A673 (cell line): ENCODE results near the gene SPINT1. TPM values are rescaled to one million over a fixed set of nuclear protein-coding genes. Genes with fewer than 3 reads are reported as not detected.

Experiments used
- BruUV-seq: library from RNA; stranded (reverse); fragments of 400-500 nt; replicated peaks from 2 replicates; lab custom pipeline; 2021; lab: Mats Ljungman, UMichigan
- CTCF ChIA-PET: fragments of 300-600 bp; sonication (Branson Sonifier 250); formaldehyde crosslinking; loops from one replicate; lab custom pipeline; 2022; ENCODE audit warnings: antibody characterized with exemption; lab: Charles Lee
- POLR2A ChIA-PET: fragments of 300-600 bp; sonication (Branson Sonifier 250); formaldehyde crosslinking; loops from one replicate; lab custom pipeline; 2022; ENCODE audit warnings: antibody characterized with exemption; ENCODE audit not compliant: low non-redundant PET; lab: Charles Lee
- DNase-seq: peaks from one replicate; pipeline ENCODE4 v3.0.0-alpha.2; 2015; ENCODE audit warnings: low spot score
- H3K27ac ChIP-seq: fragments of 200-600 bp; sonication (generic); 2 replicates; pipeline ENCODE4 v1.5.1; 2016; ENCODE audit warnings: mixed run types, low read depth, mild to moderate bottlenecking, mixed read lengths, antibody characterized with exemption, low read length; ENCODE audit not compliant: poor library complexity, severe bottlenecking
- H3K27me3 ChIP-seq: fragments of 200-600 bp; sonication (generic); replicated peaks from 2 replicates; pipeline ENCODE4 v1.6.1; 2017; ENCODE audit warnings: mixed run types, low read depth, mild to moderate bottlenecking, mixed read lengths, antibody characterized with exemption, low read length; ENCODE audit not compliant: insufficient read depth, poor library complexity
- H3K36me3 ChIP-seq: fragments of 200-600 bp; sonication (generic); 2 replicates; pipeline ENCODE4 v1.6.1; 2016; ENCODE audit warnings: mixed run types, mild to moderate bottlenecking, mixed read lengths, antibody characterized with exemption, low read length; ENCODE audit not compliant: insufficient read depth, poor library complexity, severe bottlenecking
- H3K4me1 ChIP-seq: fragments of 200-600 bp; sonication (generic); 2 replicates; pipeline ENCODE4 v1.6.1; 2017; ENCODE audit warnings: mixed run types, mild to moderate bottlenecking, mixed read lengths, antibody characterized with exemption, low read length; ENCODE audit not compliant: insufficient read depth, poor library complexity, severe bottlenecking
- H3K4me3 ChIP-seq: fragments of 200-600 bp; sonication (generic); 2 replicates; pipeline ENCODE4 v1.5.1; 2016; ENCODE audit warnings: low read depth, mixed run types, mild to moderate bottlenecking, mixed read lengths, low read length; ENCODE audit not compliant: poor library complexity, severe bottlenecking
- H3K9me3 ChIP-seq: fragments of 200-600 bp; sonication (generic); 2 replicates; pipeline ENCODE4 v1.6.1; 2016; ENCODE audit warnings: mixed run types, low read depth, mild to moderate bottlenecking, mixed read lengths, antibody characterized with exemption, low read length; ENCODE audit not compliant: poor library complexity, severe bottlenecking
- EZH2 ChIP-seq: fragments of 200-600 bp; sonication (generic); IDR thresholded peaks from 2 replicates; pipeline ENCODE4 v1.6.1; 2017; ENCODE audit warnings: borderline replicate concordance, low read depth, mild to moderate bottlenecking, mixed read lengths, antibody characterized with exemption, low read length; ENCODE audit not compliant: poor library complexity, severe bottlenecking
- intact Hi-C: fragments of 100-400 bp; cut with micrococcal nuclease; formaldehyde crosslinking; loops from one replicate; pipeline ENCODE4 v1.10.0; 2022; ENCODE audit not compliant: unreplicated experiment
- total RNA-seq: library from RNA; stranded (reverse); gene quantifications from 2 replicates; pipeline ENCODE4 v1.2.3, GENCODE V29; 2021
- TF ChIP-seq, protein P1 (sequence below): fragments of 300-800, 200-600 bp; sonication (generic); conservative IDR thresholded peaks from 2 replicates; pipeline ENCODE4 v1.5.1; 2017; ENCODE audit warnings: low read depth, mild to moderate bottlenecking, antibody characterized with exemption, low read length, moderate library complexity, mixed read lengths

The SPINT1 gene
- total RNA-seq, 1 experiment from 2014 or later, result 1.9 TPM

DNA sequence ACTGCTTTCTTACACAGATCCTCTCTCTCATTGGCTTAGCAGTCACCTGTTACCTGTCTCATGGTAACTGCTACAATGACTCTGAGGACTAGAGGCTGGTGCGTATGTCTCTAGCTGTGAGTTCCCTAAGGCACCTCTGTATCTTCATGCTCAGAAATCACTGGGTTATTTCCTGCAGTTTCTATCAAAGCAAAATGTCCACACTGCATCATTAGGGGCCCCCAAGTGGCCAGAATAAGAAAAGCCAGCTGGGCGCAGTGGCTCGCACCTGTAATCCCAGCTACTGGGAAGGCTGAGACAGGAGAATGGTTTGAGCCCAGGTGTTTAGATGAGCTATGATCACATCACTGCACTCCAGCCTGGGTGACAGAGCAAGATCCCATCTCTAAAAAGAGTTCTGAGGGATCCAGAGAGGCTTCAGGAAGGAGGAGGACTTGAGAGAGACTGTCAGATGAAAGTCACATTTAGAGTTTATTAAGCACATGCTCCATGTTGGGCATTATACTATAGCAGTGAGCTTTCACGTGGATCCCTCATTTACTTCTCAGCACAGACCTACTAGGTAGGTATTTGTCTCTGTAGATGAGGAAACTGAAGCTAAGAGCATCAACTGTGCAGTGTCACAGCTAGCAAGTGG lies 48.1 kb downstream of the SPINT1 start:
- intact Hi-C loops, result loop anchor here (2.0 kb wide), 3 partner anchors 145 to 303 kb away; no protein-coding TSS in a partner anchor
- DNase-seq, result peak; percentile 57
- Histone ChIP-seq H3K4me3 (no peak overlapping the region), H3K27ac (no peak overlapping the region), H3K27me3 (no peaks in the 10 kb centered on the region), H3K9me3 (no peaks in the 10 kb centered on the region), H3K36me3 (peaks cover 3% of the 10 kb centered on the region), H3K4me1 (peaks cover 6% of the 10 kb centered on the region)
- ChIA-PET POLR2A (no interaction called here), CTCF (interaction anchor here (0.6 to 2.7 kb wide), 10 partner anchors 8 to 336 kb away, joined by 3 to 33 read pairs (median 4); partner anchors contain the start of gene RHOV)
- BruUV-seq, result no TSS peak
- TF ChIP-seq, protein P1, sequence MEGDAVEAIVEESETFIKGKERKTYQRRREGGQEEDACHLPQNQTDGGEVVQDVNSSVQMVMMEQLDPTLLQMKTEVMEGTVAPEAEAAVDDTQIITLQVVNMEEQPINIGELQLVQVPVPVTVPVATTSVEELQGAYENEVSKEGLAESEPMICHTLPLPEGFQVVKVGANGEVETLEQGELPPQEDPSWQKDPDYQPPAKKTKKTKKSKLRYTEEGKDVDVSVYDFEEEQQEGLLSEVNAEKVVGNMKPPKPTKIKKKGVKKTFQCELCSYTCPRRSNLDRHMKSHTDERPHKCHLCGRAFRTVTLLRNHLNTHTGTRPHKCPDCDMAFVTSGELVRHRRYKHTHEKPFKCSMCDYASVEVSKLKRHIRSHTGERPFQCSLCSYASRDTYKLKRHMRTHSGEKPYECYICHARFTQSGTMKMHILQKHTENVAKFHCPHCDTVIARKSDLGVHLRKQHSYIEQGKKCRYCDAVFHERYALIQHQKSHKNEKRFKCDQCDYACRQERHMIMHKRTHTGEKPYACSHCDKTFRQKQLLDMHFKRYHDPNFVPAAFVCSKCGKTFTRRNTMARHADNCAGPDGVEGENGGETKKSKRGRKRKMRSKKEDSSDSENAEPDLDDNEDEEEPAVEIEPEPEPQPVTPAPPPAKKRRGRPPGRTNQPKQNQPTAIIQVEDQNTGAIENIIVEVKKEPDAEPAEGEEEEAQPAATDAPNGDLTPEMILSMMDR, result peak; percentile 77
- TF ChIP-seq EZH2, result no peak

DNA sequence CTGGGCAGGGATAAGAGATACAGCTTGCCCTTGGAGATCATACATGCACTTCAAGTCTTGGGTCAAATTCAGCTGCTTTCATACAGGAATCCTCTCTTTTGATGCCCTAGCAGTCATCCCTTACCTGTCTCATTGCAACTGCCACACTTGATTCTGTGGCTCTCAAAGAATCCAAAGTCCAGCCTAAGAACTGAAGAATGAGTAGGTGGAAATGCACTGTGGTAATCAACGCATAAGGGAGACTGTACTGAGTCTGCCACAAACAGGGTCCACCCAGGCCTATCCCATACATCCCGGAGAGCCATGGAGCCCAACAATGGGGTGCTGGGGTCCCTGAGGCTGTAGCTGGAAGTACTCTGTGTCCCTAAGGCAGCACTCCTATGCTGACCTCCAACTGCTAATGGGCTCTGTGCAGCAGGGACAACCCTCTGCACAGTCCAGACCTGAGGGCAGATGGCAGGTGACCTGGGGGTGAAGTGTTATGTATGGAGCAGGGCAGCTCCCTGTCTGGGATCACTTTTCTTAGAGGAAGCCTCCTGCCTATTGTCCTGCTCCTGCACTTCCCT lies 48.7 kb downstream of the SPINT1 start:
- no peak for DNase-seq
- Histone ChIP-seq H3K36me3 (peaks cover 3% of the 10 kb centered on the region), H3K9me3 (no peaks in the 10 kb centered on the region), H3K4me1 (peaks cover 6% of the 10 kb centered on the region), H3K27ac (no peak overlapping the region), H3K27me3 (no peaks in the 10 kb centered on the region), H3K4me3 (no peak overlapping the region)
- ChIA-PET POLR2A (no interaction called here), CTCF (interaction anchor here (0.6 to 2.7 kb wide), 8 partner anchors 11 to 253 kb away, joined by 3 to 33 read pairs (median 5); partner anchors contain the start of gene RHOV)
- BruUV-seq, result no TSS peak
- no peak for TF ChIP-seq EZH2
- TF ChIP-seq, protein P1, result no peak
- intact Hi-C loops, result loop anchor here (2.0 kb wide), 3 partner anchors 146 to 304 kb away; no protein-coding TSS in a partner anchor

DNA sequence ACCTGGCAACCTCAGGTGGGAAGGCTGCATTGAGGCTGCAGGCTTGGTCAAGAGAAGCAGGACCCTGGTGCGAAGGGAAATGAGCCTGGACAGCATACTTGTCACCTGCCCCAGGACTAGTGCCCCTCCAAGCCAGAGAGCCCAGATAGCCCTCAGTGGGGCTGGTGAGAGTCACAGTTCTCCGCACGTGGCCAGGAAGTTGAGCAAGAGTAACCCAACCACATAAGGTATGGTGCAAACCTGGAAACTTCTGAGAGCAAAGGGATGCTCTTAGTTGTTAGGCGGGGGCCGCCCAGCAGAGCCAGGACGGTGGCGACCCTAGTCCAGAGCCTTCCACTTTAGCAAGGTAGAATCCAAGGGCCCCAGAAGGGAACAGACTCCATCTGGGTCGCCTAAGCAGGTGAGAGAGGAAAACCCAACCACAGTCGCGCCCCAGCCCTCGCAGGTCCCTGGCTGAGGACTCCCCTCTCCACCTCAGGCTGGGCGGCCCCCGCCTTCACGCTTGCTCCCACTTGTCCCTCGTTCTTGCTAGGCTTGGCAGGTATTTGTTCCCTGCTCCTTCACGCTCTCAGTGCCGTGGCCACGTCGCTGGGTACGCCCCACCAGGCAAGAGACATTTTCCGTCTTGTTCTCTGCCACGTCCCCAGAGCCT lies 49.3 kb downstream of the SPINT1 start:
- H3K27ac ChIP-seq, result no peak overlapping the region
- BruUV-seq, result no TSS peak
- no peak overlapping the region for H3K4me3 ChIP-seq
- no peak for TF ChIP-seq EZH2
- TF ChIP-seq, protein P1, result no peak
- H3K9me3 ChIP-seq, result no peaks in the 10 kb centered on the region
- peaks cover 3% of the 10 kb centered on the region for H3K36me3 ChIP-seq
- intact Hi-C loops, result loop anchor here (2.0 kb wide), 3 partner anchors 146 to 304 kb away; no protein-coding TSS in a partner anchor
- ChIA-PET CTCF (interaction anchor here (1.2 to 3.0 kb wide), 5 partner anchors 18 to 304 kb away, joined by 4 to 103 read pairs (median 6); no protein-coding TSS in a partner anchor), POLR2A (no interaction called here)
- no peak for DNase-seq
- H3K4me1 ChIP-seq, result peaks cover 6% of the 10 kb centered on the region
- H3K27me3 ChIP-seq, result no peaks in the 10 kb centered on the region
